Transverse colon (tissue), 4 donors: ENCODE results near the gene C16orf87. TPM values are rescaled to one million over a fixed set of nuclear protein-coding genes. Genes with fewer than 3 reads are reported as not detected.
A peak's percentile ranks its signal among the peaks of the same experiment; 100 is the strongest.

ENCODE experiments used
- DNase-seq: peaks from one replicate; pipeline ENCODE4 v3.0.0-alpha.2; 2019
- H3K27ac ChIP-seq, 4 donors: fragments of 200-600 bp; sonication (generic); 2 replicates each; pipeline ENCODE4 v1.5.1; 2016 to 2018; ENCODE audit warnings: inconsistent platforms in 4 of 4
- H3K27me3 ChIP-seq: fragments of 200-600 bp; sonication (generic); 2 replicates; pipeline ENCODE4 v1.5.1; 2017; ENCODE audit warnings: inconsistent platforms
- H3K36me3 ChIP-seq, 4 donors: fragments of 200-600 bp; sonication (generic); 2 replicates each; pipeline ENCODE4 v1.5.1; 2017 to 2019; ENCODE audit warnings: inconsistent platforms in 4 of 4
- H3K4me1 ChIP-seq, 4 donors: fragments of 200-600 bp; sonication (generic); 2 replicates each; pipeline ENCODE4 v1.5.1; 2017 to 2020; ENCODE audit warnings: inconsistent platforms in 4 of 4
- H3K4me3 ChIP-seq, 4 donors: fragments of 200-600 bp; sonication (generic); 1 replicate in 1 of 4; 2 replicates in 3 of 4; pipeline versions ENCODE4 v1.5.1 to v1.6.1; 2017 to 2019; ENCODE audit warnings: inconsistent platforms in 4 of 4
- H3K9me3 ChIP-seq, 2 donors: fragments of 200-600 bp; sonication (generic); 2 replicates each; pipeline ENCODE4 v1.5.1; 2017 to 2019; ENCODE audit warnings: inconsistent platforms in 2 of 2
- CTCF ChIP-seq, 5 experiments: fragments of 200-600 bp in 3 of 5; fragments of 450-650 bp in 2 of 5; sonication (generic) in 3 of 5; IDR thresholded peaks; 1 replicate in 2 of 5; 2 replicates in 3 of 5; pipeline ENCODE4 v1.5.1; 2016 to 2017; ENCODE audit warnings: antibody characterized with exemption in 5 of 5, inconsistent platforms in 3 of 5, mild to moderate bottlenecking in 2 of 5, moderate library complexity in 1 of 5
- EP300 ChIP-seq: sonication (generic); formaldehyde crosslinking; IDR thresholded peaks from one replicate; pipeline ENCODE4 v1.6.1; 2017; ENCODE audit warnings: antibody characterized with exemption, low read depth
- POLR2A ChIP-seq: fragments of 450-650 bp; IDR thresholded peaks from one replicate; pipeline ENCODE4 v1.6.1; 2016; ENCODE audit warnings: antibody characterized with exemption, mild to moderate bottlenecking, moderate library complexity
- POLR2AphosphoS5 ChIP-seq, 3 donors: sonication (generic); formaldehyde crosslinking; IDR thresholded peaks; one replicate each; pipeline ENCODE4 v1.6.1; 2016; ENCODE audit warnings: antibody characterized with exemption in 3 of 3
- WGBS, 2 donors: methylation state at CpG; one replicate each; pipeline ENCODE4 v1.1.5; 2018; ENCODE audit warnings: low coverage in 1 of 2; 5-methylcytosine and 5-hydroxymethylcytosine counted together
- in situ Hi-C, 4 donors: fragments of 200-750 bp; cut with MboI; loops; one replicate each; pipeline versions ENCODE4 v1.15.0 to v1.15.1; 2017; ENCODE audit warnings: low sequenced_read_pairs in 3 of 4, low pct_ligation_motif_present in 1 of 4, low pct_unique_long_range_greater_than_20kb in 1 of 4
- intact Hi-C: fragments of 100-400 bp; cut with DNase I; formaldehyde crosslinking; loops from one replicate; pipeline ENCODE4 v1.15.1; 2023; ENCODE audit warnings: low total_unique reads
- total RNA-seq, 4 donors: library from RNA; depleted of rRNA; stranded (reverse); fragments of >200 nt; gene quantifications; one replicate each; pipeline ENCODE4 v1.1.0, GENCODE V29; 2016

C16orf87 gene
- total RNA-seq, 4 donors from 2014 or later = 0.20 to 10.6 (median 4.4) TPM

GRCh38 chr16:46830417-46830901 is 521 bp downstream of the C16orf87 start:
- in situ Hi-C loops = no loop called here
- H3K27me3 ChIP-seq = no peaks in the 10 kb centered on the region
- TF ChIP-seq CTCF (IDR thresholded peaks at IDR 0.05) (peak in 1 of 5 experiments; percentile 5), EP300 (no peak)
- intact Hi-C loops = no loop called here
- DNase-seq = peak; percentile 48
- H3K4me1 ChIP-seq = peaks cover 0 to 31% (median 23%) of the 10 kb centered on the region in 4 donors
- H3K4me3 ChIP-seq = peak overlapping the region; percentile 85 to 98 (median 95)
- WGBS, 2 donors = 1% methylated on average over 25 of the region's 45 CpGs; no CpG with 5 or more reads in 1 of the 2 donors
- H3K9me3 ChIP-seq = no peaks in the 10 kb centered on the region
- no peaks in the 10 kb centered on the region for H3K36me3 ChIP-seq
- H3K27ac ChIP-seq = peak overlapping the region; percentile 93 to 98 (median 97)

- TF ChIP-seq CTCF (IDR thresholded peaks at IDR 0.05) (no peak), POLR2A (no peak), POLR2AphosphoS5 (IDR thresholded peaks at IDR 0.05) (no peak)
- Histone ChIP-seq H3K27ac (peak overlapping the region in 3 of 4 donors; percentile 93 to 98 (median 97)), H3K36me3 (peaks cover 0 to 3% (median 0%) of the 10 kb centered on the region in 4 donors), H3K4me1 (peaks cover 0 to 31% (median 23%) of the 10 kb centered on the region in 4 donors), H3K9me3 (no peaks in the 10 kb centered on the region), H3K4me3 (no peak overlapping the region), H3K27me3 (no peaks in the 10 kb centered on the region)
- in situ Hi-C loops = no loop called here
- intact Hi-C loops = loop anchor here (10.0 kb wide), 1 partner anchor 144 kb away; the partner anchor contains the start of genes ORC6 and VPS35
- 91 to 93% methylated on average over 2 of the region's 2 CpGs for WGBS, 2 donors
- no peak for DNase-seq
These were observed 2.0 kb downstream of the C16orf87 start for GRCh38 chr16:46828943-46829342.

GRCh38 chr16:46828292-46828691 is 2.7 kb downstream of the C16orf87 start:
- H3K27me3 ChIP-seq = no peaks in the 10 kb centered on the region
- H3K36me3 ChIP-seq = peaks cover 0 to 7% (median 0%) of the 10 kb centered on the region in 4 donors
- intact Hi-C loops (loop anchor here (10.0 kb wide), 1 partner anchor 143 kb away; the partner anchor contains the start of genes ORC6 and VPS35), in situ Hi-C loops (no loop called here)
- no peak overlapping the region for H3K4me3 ChIP-seq
- H3K4me1 ChIP-seq = peaks cover 0 to 31% (median 20%) of the 10 kb centered on the region in 4 donors
- DNase-seq = no peak
- H3K27ac ChIP-seq = no peak overlapping the region
- no peaks in the 10 kb centered on the region for H3K9me3 ChIP-seq
- TF ChIP-seq CTCF (IDR thresholded peaks at IDR 0.05) = no peak

GRCh38 chr16:46826631-46827030 is 4.3 kb downstream of the C16orf87 start:
- intact Hi-C loops = loop anchor here (10.0 kb wide), 1 partner anchor 142 kb away; the partner anchor contains the start of genes ORC6 and VPS35
- peaks cover 0 to 11% (median 0%) of the 10 kb centered on the region in 4 donors for H3K36me3 ChIP-seq
- no peaks in the 10 kb centered on the region for H3K27me3 ChIP-seq
- DNase-seq = no peak
- no peak overlapping the region for H3K4me3 ChIP-seq
- no peaks in the 10 kb centered on the region for H3K9me3 ChIP-seq
- H3K27ac ChIP-seq = no peak overlapping the region
- peaks cover 0 to 26% (median 14%) of the 10 kb centered on the region in 4 donors for H3K4me1 ChIP-seq
- WGBS, 2 donors = 72 to 75% methylated on average over 3 of the region's 3 CpGs
- TF ChIP-seq CTCF (IDR thresholded peaks at IDR 0.05) (no peak), POLR2AphosphoS5 (IDR thresholded peaks at IDR 0.05) (no peak), POLR2A (no peak), EP300 (no peak)
- in situ Hi-C loops = no loop called here
